Embryonic facial prominence (tissue), 1 donor: Measurements from ENCODE around the gene LY86.

ENCODE experiments used
- DNase-seq: peaks from one replicate; pipeline ENCODE4 v3.0.0-alpha.2; 2016; ENCODE audit errors: extremely low spot score

Gene LY86

GRCh38 chr6:6623553-6623952 lies 35.0 kb downstream of the LY86 start:
- no peak for DNase-seq

GRCh38 chr6:6624269-6624990 lies 35.9 kb downstream of the LY86 start:
- no peak for DNase-seq

DNA sequence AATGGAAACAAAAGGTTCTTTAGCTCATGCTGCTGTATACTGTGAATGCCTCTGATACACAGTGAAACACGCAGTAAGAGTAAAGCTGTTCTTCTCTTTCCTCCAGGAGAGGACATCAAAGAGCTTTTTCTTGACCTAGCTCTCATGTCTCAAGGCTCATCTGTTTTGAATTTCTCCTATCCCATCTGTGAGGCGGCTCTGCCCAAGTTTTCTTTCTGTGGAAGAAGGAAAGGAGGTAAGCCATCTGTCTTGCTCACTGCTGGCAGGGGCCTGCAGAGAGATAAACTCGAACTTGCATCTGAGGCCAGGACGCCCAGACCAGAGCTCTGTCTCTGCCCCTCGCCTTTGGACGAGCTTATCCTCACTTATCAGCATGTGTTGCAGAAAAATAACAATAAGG lies 37.7 kb downstream of the LY86 start:
- no peak for DNase-seq

GRCh38 chr6:6629402-6629801 lies 40.9 kb downstream of the LY86 start:
- no peak for DNase-seq

- DNase-seq = no peak
Measured at GRCh38 chr6:6631053-6631452, 42.5 kb downstream of the LY86 start.

DNA sequence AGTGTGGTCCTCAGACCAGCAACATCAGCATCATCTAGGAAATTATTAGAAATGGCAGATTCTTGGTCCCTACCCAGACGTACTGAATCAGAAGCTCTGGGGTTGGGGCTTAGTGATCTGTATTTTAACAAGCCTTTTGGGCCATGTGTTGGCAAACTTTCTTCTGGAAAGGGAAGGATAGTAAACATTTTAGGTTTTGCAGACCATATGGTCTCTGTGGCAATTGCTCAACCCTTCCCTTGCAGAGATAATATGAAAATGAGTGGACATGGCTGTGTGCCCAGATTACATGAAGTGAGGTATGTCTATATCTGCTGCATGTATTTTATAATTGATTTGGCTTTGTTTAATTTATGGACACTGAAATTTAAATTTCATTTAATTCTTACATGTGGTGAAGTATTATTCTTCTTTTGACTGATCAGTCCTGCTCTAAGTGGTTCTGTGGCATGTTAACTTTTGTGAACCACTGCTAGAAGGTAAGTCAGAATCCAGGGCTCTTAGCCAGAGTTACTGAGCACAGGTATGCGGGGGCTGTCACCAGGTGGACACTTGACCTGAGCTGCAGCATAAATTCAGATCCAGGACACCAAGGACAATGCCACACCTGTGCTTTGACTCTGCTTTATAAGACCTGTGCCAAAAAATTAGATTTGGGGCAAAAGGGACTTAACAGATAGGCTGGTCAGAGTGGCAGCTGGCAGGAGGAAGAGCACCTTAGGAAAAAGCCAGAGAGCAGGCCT lies 43.2 kb downstream of the LY86 start:
- DNase-seq = no peak

GRCh38 chr6:6633898-6634734 lies 45.6 kb downstream of the LY86 start:
- no peak for DNase-seq

DNA sequence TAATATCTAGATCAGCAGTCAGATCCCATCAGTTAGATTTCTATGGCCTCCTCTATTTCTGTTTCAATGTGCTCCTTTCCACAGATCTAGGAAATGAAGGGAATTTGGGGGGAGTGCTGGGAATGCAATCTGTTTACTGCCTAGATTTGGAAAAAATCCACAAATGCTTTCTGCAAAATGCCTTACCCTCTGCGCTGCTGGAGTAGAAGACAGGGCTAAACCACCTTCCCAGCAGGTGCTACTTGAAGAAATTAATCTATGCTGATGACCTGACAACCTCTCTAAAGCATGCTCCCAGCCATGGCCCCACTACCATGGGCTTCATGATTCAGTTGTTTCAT lies 46.2 kb downstream of the LY86 start:
- no peak for DNase-seq

GRCh38 chr6:6635291-6635690 lies 46.8 kb downstream of the LY86 start:
- no peak for DNase-seq

- no peak for DNase-seq
Measured at GRCh38 chr6:6635869-6636268, 47.3 kb downstream of the LY86 start.

DNA sequence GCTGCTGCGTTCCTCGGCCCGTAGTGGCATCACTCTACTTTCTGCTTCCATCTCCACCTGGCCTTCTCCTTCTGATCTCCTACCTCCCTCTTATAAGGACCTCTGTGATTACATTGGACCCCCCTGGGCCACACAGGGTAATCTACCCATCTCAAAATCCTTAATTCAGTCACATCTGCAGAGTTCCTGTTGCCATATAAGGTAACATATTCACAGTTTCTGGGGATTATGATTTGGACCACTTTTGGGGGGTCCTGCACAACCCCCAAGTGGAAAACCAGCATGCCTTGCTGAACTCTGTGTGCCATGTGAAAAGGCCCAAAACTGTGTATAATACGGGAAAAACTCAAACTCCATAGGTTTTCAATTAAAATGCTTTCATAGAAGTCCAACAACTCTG lies 51.1 kb downstream of the LY86 start:
- no peak for DNase-seq

- DNase-seq = no peak
Measured at GRCh38 chr6:6640926-6641325, 52.4 kb downstream of the LY86 start.

DNA sequence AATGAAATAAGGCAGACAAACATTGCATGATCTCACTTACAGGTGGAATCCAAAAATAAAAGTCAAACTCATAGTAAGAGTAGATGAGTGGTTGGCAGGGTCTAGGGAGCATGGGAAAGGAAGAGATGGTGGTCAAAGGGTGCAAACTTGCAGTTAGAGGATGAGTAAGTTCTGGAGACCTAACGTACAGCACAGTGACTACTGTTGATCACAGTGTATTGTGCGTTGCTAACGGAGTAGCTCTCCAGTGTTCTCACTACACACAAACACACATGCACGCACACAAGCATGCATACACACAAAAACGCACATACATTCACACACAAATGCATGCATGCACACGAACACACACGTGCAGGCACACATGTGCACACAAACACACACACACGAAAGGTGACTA lies 54.9 kb downstream of the LY86 start:
- no peak for DNase-seq

DNA sequence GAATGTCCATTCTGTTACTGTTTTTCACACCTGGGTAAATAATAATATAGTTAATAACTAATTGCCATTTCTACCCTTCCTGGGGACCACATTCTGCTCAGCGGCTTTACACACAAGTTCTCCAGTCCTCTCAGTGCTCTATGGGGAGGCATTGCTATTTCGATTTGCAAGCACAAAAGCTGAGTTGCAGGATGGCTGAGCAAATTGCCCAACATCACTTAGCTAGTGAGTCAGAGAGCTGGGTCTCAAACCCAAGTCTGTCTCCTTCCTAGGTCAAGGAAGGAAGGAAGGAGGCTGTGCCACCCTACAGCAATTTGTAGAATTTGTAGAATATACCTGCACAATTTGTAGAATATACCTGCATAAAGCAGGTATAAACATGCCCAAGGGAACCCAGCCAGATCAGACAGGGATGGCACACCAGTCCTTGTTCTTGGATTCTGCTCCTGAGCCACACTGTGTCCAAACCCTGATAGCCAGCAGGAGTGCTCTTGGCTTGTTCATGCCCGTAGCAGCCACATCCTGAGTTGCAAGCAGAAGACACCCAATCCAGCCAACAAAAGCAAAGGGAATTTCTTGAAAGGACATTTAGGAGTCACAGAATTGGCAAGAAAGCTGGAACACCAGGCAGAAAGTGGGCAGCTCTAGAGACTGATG lies 56.9 kb downstream of the LY86 start:
- no peak for DNase-seq

DNA sequence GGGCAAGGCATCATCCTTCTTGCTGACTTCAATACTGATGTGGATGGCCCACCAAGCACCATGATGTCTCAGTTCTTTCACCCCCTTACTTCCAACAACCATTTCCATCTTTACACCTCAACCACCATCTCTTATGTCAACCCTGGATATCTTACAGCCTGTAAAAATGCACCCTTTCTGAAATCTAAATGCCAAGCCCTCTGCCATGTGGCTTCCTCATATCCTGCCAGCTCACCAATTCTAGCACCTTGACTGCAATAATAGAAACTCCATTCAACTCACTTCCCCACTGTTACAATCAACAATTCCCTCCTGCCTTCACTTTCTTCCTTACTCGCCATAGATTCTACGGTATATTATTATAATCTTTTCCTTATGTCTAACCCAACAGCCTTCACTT lies 57.9 kb downstream of the LY86 start:
- DNase-seq = no peak

DNA sequence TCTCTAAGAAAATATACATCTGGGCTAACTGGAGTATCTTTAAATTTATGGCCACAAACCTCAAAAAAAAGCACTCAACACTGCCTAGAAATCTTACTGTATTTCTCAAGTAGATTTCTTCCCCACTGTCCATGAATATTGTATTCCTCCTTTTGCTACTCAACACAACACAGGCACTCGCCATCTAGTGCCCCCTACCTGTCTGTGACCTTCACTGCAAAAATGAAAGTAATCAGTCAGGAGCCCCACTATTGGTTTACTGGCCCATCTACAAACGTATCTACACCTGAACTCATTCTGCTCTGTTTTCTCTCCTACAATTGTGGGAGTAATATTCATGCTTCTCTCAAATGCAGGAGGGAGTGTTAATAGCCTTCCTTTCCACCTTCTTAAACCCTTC lies 58.3 kb downstream of the LY86 start:
- no peak for DNase-seq

DNA sequence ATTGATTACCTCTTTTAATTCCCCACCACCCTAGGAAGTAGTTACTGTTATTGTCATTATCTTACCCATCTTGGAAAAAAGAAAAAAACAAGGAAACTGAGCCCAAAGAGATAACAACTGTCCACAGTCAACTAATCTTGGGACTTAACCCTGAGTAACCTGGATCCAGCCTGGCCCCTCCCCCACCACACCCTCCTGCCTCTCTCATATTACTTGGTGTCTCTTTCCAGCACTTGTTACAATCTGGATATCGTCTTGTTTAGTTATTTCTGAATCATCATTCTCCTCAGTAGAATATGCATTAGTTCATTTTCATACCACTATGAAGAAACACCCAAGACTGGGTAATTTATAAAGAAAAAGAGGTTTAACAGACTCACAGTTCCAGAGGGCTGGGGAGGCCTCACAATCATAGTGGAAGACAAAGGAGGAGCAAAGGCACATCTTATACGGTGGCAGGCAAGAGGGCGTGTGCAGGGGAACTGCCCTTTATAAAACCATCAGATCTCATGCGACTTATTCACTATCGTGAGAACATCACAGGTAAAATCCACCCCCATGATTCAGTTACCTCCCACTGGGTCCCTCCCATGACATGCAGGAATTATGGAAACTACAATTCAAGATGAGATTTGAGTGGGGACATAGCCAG lies 60.3 kb downstream of the LY86 start:
- no peak for DNase-seq

GRCh38 chr6:6649824-6650349 lies 61.4 kb downstream of the LY86 start:
- DNase-seq = no peak

GRCh38 chr6:6650839-6651238 lies 62.3 kb downstream of the LY86 start:
- DNase-seq = no peak

GRCh38 chr6:6651335-6651734 lies 62.8 kb downstream of the LY86 start:
- no peak for DNase-seq

DNA sequence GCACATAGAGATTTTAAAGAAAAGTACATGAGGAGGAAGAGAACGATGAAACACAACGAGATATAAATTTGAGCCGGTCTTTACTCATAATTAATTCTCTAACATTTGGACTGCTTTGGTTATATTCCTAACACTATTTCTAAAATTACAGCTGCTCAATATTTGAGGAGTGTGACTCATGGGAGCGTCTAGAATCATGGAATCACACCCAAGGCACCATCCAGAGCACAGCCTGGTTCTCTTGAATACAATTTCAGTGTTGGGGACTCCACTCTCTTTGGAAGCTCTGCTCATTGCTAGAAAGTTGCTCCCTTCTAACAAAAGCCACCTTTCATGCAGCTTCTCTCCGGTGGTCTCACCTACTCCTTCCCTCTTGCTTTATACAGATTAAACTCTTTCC lies 64.4 kb downstream of the LY86 start:
- no peak for DNase-seq
